Osteoblast (primary cell): Measurements from ENCODE around the gene GLI3. TPM values are rescaled to one million over a fixed set of nuclear protein-coding genes. Genes with fewer than 3 reads are reported as not detected.
"Not testable (repeated sequence)": the region's sequence is repeated elsewhere in the genome, so short reads cannot be mapped to it uniquely, and the experiment has no call there.

Experiments
- DNase-seq: peaks from one replicate; pipeline ENCODE4 v3.0.0; 2011; ENCODE audit warnings: low spot score, mixed read lengths; ENCODE audit not compliant: insufficient read length; ENCODE audit errors: missing footprints
- H2AFZ ChIP-seq: 2 replicates; pipeline ENCODE4 v1.6.0; 2011; ENCODE audit warnings: mild to moderate bottlenecking, low read length
- H3K27ac ChIP-seq: 2 replicates; pipeline ENCODE4 v1.5.1; 2011; ENCODE audit warnings: mild to moderate bottlenecking, low read depth, low read length, moderate library complexity
- H3K27me3 ChIP-seq: 2 replicates; pipeline ENCODE4 v1.6.0; 2012; ENCODE audit warnings: mild to moderate bottlenecking, control low read depth, inconsistent platforms, low read length, moderate library complexity; ENCODE audit not compliant: insufficient read depth
- H3K36me3 ChIP-seq: 2 replicates; pipeline ENCODE4 v1.5.1; 2011; ENCODE audit warnings: mild to moderate bottlenecking, low read length, control low read depth, moderate library complexity; ENCODE audit not compliant: insufficient read depth
- H3K4me1 ChIP-seq: 2 replicates; pipeline ENCODE4 v1.5.1; 2011; ENCODE audit warnings: mild to moderate bottlenecking, low read length, control low read depth, moderate library complexity; ENCODE audit not compliant: insufficient read depth
- H3K4me2 ChIP-seq: 2 replicates; pipeline ENCODE4 v1.6.0; 2011; ENCODE audit warnings: mild to moderate bottlenecking, low read length; ENCODE audit not compliant: insufficient read depth
- H3K4me3 ChIP-seq: fragments of 200-600 bp; sonication (generic); 3 replicates; pipeline ENCODE4 v1.5.1; 2012; ENCODE audit warnings: mild to moderate bottlenecking, low read length, inconsistent platforms; ENCODE audit not compliant: insufficient read depth
- H3K79me2 ChIP-seq: 2 replicates; pipeline ENCODE4 v1.6.0; 2012; ENCODE audit warnings: mild to moderate bottlenecking, low read length, control low read depth, inconsistent platforms; ENCODE audit not compliant: insufficient read depth
- H3K9me3 ChIP-seq: 2 replicates; pipeline ENCODE4 v1.5.1; 2011; ENCODE audit warnings: low read depth, low read length, control low read depth
- H4K20me1 ChIP-seq: 2 replicates; pipeline ENCODE4 v1.6.0; 2012; ENCODE audit warnings: mild to moderate bottlenecking, low read length, control low read depth; ENCODE audit not compliant: insufficient read depth
- total RNA-seq: library from RNA; depleted of rRNA; stranded (reverse); fragments of >200 nt; gene quantifications from 2 replicates; pipeline ENCODE4 v1.2.3, GENCODE V29; 2012
- TF ChIP-seq, protein P1 (sequence below): IDR thresholded peaks from 2 replicates; pipeline ENCODE4 v1.5.1; 2011; ENCODE audit warnings: mild to moderate bottlenecking, low read depth, low read length, moderate library complexity; ENCODE audit errors: extremely low read depth

GLI3 gene
- total RNA-seq, 1 donor = 11.9 TPM

- Histone ChIP-seq H3K4me3 (no peak overlapping the region), H4K20me1 (no peaks in the 10 kb centered on the region), H3K27ac (no peak overlapping the region), H3K36me3 (no peaks in the 10 kb centered on the region), H3K27me3 (no peaks in the 10 kb centered on the region), H3K79me2 (peaks cover 4% of the 10 kb centered on the region), H3K4me2 (no peak overlapping the region), H2AFZ (no peak overlapping the region), H3K4me1 (no peaks in the 10 kb centered on the region), H3K9me3 (no peaks in the 10 kb centered on the region)
- no peak for DNase-seq
- TF ChIP-seq, protein P1, sequence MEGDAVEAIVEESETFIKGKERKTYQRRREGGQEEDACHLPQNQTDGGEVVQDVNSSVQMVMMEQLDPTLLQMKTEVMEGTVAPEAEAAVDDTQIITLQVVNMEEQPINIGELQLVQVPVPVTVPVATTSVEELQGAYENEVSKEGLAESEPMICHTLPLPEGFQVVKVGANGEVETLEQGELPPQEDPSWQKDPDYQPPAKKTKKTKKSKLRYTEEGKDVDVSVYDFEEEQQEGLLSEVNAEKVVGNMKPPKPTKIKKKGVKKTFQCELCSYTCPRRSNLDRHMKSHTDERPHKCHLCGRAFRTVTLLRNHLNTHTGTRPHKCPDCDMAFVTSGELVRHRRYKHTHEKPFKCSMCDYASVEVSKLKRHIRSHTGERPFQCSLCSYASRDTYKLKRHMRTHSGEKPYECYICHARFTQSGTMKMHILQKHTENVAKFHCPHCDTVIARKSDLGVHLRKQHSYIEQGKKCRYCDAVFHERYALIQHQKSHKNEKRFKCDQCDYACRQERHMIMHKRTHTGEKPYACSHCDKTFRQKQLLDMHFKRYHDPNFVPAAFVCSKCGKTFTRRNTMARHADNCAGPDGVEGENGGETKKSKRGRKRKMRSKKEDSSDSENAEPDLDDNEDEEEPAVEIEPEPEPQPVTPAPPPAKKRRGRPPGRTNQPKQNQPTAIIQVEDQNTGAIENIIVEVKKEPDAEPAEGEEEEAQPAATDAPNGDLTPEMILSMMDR = no peak
Observed at GRCh38 chr7:42211938-42212337, 25.1 kb downstream of the GLI3 start.

DNA sequence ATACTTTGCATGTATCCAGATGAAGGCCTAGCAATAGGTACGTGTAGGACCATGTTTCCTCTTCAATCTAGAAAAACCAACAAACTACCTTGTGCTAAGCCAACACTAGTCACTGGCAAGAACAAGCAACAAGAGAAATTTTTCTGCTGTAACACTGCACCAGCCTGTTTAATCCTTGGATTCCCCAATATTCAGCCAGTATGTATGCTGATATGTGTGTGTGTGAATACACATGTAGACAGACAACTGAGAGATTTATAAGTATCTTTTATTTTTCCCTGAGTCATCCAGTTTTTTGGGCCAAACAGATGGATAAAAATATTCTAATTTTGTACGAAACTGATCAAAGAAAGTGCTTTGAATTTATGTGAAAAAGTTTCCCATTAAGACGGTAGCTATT lies 26.2 kb downstream of the GLI3 start:
- H3K27me3 ChIP-seq = no peaks in the 10 kb centered on the region
- no peaks in the 10 kb centered on the region for H3K9me3 ChIP-seq
- H4K20me1 ChIP-seq = no peaks in the 10 kb centered on the region
- H3K79me2 ChIP-seq = peaks cover 2% of the 10 kb centered on the region
- TF ChIP-seq, protein P1 = no peak
- no peak overlapping the region for H3K4me3 ChIP-seq
- no peaks in the 10 kb centered on the region for H3K36me3 ChIP-seq
- no peaks in the 10 kb centered on the region for H3K4me1 ChIP-seq
- H2AFZ ChIP-seq = no peak overlapping the region
- H3K27ac ChIP-seq = no peak overlapping the region
- no peak overlapping the region for H3K4me2 ChIP-seq
- no peak for DNase-seq

DNA sequence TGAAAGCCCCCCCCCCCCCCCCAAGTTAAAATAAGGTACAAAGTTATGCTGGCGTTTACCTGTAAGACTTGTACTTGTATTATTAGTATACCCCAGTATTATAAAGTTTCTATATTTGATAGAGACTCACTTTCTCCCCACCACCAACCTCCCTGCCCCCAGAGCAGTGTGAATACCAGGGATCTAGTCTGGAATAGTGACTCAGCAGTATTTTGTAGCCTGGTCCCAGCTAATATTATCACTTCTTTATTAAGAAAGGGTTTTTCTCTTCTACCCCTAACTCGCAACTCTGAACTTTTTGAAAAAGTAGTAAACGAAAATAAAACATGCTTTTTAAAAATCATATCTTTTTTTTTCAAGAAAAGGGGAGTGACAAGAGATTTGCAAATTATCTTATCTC lies 26.7 kb downstream of the GLI3 start:
- no peak overlapping the region for H2AFZ ChIP-seq

DNA sequence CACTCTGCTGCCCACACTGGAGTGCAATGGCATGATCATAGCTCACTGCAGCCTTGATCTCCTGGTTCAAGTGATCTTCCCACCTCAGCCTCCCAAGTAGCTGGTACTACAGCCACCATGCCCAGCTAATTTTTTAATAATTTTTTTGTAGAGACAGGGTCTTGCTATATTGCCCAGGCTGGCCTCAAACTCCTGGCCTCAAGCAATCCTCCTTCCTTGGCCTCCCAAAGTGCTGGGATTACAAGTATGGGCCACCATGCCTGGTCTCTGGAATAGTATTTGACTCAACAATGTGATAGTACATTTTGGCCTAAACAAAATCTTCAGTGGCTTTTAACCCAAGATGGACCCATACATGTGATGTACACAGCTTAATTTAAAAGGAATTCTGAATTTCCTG lies 27.9 kb downstream of the GLI3 start:
- not testable (repeated sequence) for H3K4me3 ChIP-seq, H3K27ac ChIP-seq, H3K79me2 ChIP-seq, H3K4me1 ChIP-seq, H3K9me3 ChIP-seq, H3K4me2 ChIP-seq, H2AFZ ChIP-seq, H3K27me3 ChIP-seq, H3K36me3 ChIP-seq, H4K20me1 ChIP-seq, DNase-seq

More for the DNA sequence above, 26.7 kb downstream of the GLI3 start:
- peaks cover 2% of the 10 kb centered on the region for H3K79me2 ChIP-seq
- H4K20me1 ChIP-seq = no peaks in the 10 kb centered on the region
- H3K9me3 ChIP-seq = no peaks in the 10 kb centered on the region
- TF ChIP-seq, protein P1 = no peak
- H3K27ac ChIP-seq = no peak overlapping the region
- H3K4me3 ChIP-seq = no peak overlapping the region
- no peak for DNase-seq
- H3K27me3 ChIP-seq = no peaks in the 10 kb centered on the region
- H3K4me1 ChIP-seq = no peaks in the 10 kb centered on the region
- no peak overlapping the region for H3K4me2 ChIP-seq
- no peaks in the 10 kb centered on the region for H3K36me3 ChIP-seq

GRCh38 chr7:42208572-42208971 lies 28.4 kb downstream of the GLI3 start:
- no peak overlapping the region for H2AFZ ChIP-seq
- H3K27ac ChIP-seq = no peak overlapping the region
- no peak overlapping the region for H3K4me3 ChIP-seq
- DNase-seq = peak; percentile 73
- H3K36me3 ChIP-seq = no peaks in the 10 kb centered on the region
- H4K20me1 ChIP-seq = no peaks in the 10 kb centered on the region
- no peaks in the 10 kb centered on the region for H3K9me3 ChIP-seq
- no peaks in the 10 kb centered on the region for H3K4me1 ChIP-seq
- TF ChIP-seq, protein P1 = no peak
- H3K79me2 ChIP-seq = peaks cover 7% of the 10 kb centered on the region
- H3K27me3 ChIP-seq = no peaks in the 10 kb centered on the region
- no peak overlapping the region for H3K4me2 ChIP-seq
